Testis (tissue), 3 donors: ENCODE measurements around the gene CASTOR2. TPM values are rescaled to one million over a fixed set of nuclear protein-coding genes. Genes with fewer than 3 reads are reported as not detected.
A peak's percentile ranks its signal among the peaks of the same experiment; 100 is the strongest.

Experiments
- DNase-seq: peaks from one replicate; pipeline ENCODE4 v3.0.0-alpha.2; 2019
- H3K27ac ChIP-seq, 2 donors: fragments of 200-600 bp; sonication (generic); one replicate each; pipeline ENCODE4 v1.5.1; 2019
- H3K27me3 ChIP-seq: fragments of 200-600 bp; sonication (generic); one replicate; pipeline ENCODE4 v1.5.1; 2019
- H3K36me3 ChIP-seq: fragments of 200-600 bp; sonication (generic); one replicate; pipeline ENCODE4 v1.5.1; 2017; ENCODE audit warnings: low read depth; ENCODE audit errors: missing control alignments
- H3K4me1 ChIP-seq: fragments of 200-600 bp; sonication (generic); one replicate; pipeline ENCODE4 v1.5.1; 2019
- H3K4me3 ChIP-seq, 2 donors: fragments of 200-600 bp; sonication (generic); one replicate each; pipeline ENCODE4 v1.5.1; 2017 to 2019
- H3K9me3 ChIP-seq: fragments of 200-600 bp; sonication (generic); one replicate; pipeline ENCODE4 v1.5.1; 2017
- POLR2A ChIP-seq: fragments of 450-650 bp; IDR thresholded peaks from one replicate; pipeline ENCODE4 v1.6.1; 2017; ENCODE audit warnings: antibody characterized with exemption, mild to moderate bottlenecking, moderate library complexity
- WGBS, 2 donors: methylation state at CpG; one replicate each; pipeline ENCODE4 v1.1.5; 2018; 5-methylcytosine and 5-hydroxymethylcytosine counted together
- intact Hi-C: fragments of 100-400 bp; cut with DNase I; formaldehyde crosslinking; loops from one replicate; pipeline ENCODE4 v1.15.1; 2023; ENCODE audit warnings: low total_unique reads
- polyA plus RNA-seq: library from polyadenylated mRNA; stranded (reverse); fragments of 350-450 nt; fragmentation: Illumina TruSeq; extraction: RNeasy Lipid Tissue Mini Kit (QIAGEN cat#74804); gene quantifications from one replicate; pipeline ENCODE4 v1.2.3, GENCODE V29; 2014; ENCODE audit warnings: low read depth, low replicate concordance; ENCODE audit not compliant: insufficient read depth
- total RNA-seq, 2 donors: library from RNA; depleted of rRNA; stranded (reverse); fragments of >200 nt; gene quantifications; one replicate each; pipeline ENCODE4 v1.2.3, GENCODE V29; 2016
- TF ChIP-seq, protein P1 (sequence below), 3 experiments: fragments of 450-650 bp in 2 of 3; fragments of 200-600 bp in 1 of 3; sonication (generic) in 1 of 3; IDR thresholded peaks; one replicate each; pipeline ENCODE4 v1.5.1; 2016 to 2019; ENCODE audit warnings: antibody characterized with exemption in 3 of 3, mild to moderate bottlenecking in 2 of 3, moderate library complexity in 1 of 3

CASTOR2 gene
- total and polyA plus RNA-seq, 3 donors from 2014 or later, result 8.1 to 38.2 (median 35.0) TPM

DNA sequence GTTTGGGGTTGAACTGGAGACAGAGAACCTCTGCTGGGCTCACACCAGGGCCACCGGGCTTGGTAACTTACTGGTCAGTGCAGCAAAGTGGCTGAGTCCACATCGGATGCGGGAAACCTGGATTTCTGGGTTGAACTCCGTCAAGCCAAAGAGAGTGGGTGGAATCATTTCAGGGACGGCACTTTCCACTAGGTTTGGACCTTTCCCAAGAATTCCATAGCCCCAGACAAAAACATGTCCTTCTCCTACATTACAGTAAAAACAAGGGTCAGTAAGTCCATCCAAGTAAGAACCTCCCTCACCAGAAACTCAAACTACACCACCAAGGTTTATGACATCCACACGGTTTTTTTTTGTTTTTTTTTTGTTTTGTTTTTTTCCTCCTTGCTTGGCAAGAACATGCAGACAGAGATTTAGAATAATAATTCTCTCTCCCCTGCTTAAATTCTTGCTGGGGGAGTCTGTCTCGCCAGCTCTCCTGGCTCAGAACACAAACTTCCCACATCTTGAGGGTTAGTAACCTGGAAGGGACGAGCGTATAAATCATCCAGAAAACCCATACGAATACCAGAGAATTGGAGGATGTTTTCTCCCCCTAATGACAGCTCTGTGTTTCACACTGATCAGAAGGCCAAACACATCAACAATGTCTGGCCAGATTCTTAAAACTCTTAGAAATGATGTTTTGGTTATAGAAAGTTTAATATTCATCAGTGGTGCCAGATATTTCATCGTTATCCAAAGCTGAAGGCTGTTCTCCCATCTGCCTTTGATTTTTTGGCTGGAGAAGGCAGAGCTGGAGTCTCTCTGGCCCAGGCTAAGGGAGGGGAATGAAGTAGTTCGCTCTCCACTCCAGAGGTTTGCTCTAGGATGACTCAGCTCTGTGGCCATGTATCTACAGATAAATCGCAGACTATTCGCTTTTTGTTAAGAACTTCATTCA, 91.6 kb downstream of the CASTOR2 start:
- intact Hi-C loops, result no loop called here
- no peak overlapping the region for H3K4me3 ChIP-seq
- H3K4me1 ChIP-seq, result peaks cover 15% of the 10 kb centered on the region
- DNase-seq, result peak; percentile 29
- H3K27me3 ChIP-seq, result no peaks in the 10 kb centered on the region
- peak overlapping the region in 1 of 2 donors; percentile 69 for H3K27ac ChIP-seq
- 45 to 61% methylated on average over 14 of the region's 14 CpGs for WGBS, 2 donors
- no peak for TF ChIP-seq POLR2A
- TF ChIP-seq, protein P1, sequence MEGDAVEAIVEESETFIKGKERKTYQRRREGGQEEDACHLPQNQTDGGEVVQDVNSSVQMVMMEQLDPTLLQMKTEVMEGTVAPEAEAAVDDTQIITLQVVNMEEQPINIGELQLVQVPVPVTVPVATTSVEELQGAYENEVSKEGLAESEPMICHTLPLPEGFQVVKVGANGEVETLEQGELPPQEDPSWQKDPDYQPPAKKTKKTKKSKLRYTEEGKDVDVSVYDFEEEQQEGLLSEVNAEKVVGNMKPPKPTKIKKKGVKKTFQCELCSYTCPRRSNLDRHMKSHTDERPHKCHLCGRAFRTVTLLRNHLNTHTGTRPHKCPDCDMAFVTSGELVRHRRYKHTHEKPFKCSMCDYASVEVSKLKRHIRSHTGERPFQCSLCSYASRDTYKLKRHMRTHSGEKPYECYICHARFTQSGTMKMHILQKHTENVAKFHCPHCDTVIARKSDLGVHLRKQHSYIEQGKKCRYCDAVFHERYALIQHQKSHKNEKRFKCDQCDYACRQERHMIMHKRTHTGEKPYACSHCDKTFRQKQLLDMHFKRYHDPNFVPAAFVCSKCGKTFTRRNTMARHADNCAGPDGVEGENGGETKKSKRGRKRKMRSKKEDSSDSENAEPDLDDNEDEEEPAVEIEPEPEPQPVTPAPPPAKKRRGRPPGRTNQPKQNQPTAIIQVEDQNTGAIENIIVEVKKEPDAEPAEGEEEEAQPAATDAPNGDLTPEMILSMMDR (IDR thresholded peaks at IDR 0.05), result no peak
- no peaks in the 10 kb centered on the region for H3K36me3 ChIP-seq
- H3K9me3 ChIP-seq, result no peaks in the 10 kb centered on the region

DNA sequence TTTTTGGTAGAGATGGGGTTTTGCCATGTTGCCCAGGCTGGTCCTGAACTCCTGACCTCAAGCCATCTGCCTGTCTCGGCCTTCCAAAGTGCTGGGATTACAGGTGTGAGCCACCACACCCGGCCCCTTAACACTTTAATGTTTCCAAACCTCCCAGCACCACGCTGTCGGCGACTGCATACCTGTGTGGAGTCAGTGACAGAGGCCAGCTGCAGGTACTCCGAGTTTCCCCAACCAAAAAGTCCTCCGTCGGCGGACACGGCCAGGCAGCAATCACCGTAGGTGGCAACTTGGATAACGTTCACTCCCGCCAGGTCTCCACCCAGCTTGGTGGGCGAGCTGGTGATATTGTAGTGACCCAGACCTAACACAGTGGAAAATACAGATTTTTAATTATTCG, 93.9 kb downstream of the CASTOR2 start:
- Histone ChIP-seq H3K36me3 (no peaks in the 10 kb centered on the region), H3K27ac (no peak overlapping the region), H3K4me3 (no peak overlapping the region), H3K4me1 (peaks cover 15% of the 10 kb centered on the region), H3K9me3 (no peaks in the 10 kb centered on the region), H3K27me3 (no peaks in the 10 kb centered on the region)
- intact Hi-C loops, result no loop called here
- TF ChIP-seq, protein P1 (IDR thresholded peaks at IDR 0.05), result no peak
- no peak for TF ChIP-seq POLR2A
- 96% methylated on average over 15 of the region's 15 CpGs for WGBS, 2 donors
- DNase-seq, result no peak

DNA sequence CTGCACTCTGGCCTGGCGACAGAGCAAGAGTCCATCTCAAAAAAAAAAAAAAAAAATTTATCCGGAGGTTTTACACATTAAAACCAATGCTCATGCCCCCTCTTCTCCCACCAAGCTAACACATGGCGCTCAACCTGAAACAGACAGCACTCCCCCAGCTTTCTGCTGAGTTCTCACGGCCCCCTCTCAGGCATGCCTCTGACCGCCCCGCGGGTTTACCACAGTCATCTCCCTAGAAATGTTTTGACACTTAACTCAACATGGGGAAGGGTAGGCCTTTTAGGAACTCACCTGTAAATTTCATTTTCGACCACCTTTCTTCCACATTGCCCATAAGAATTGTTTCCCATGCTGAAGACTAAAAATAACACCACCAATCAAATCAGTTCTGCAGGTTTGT, 99.8 kb downstream of the CASTOR2 start:
- no peaks in the 10 kb centered on the region for H3K9me3 ChIP-seq
- 88 to 94% methylated on average over 8 of the region's 8 CpGs for WGBS, 2 donors
- H3K27me3 ChIP-seq, result no peaks in the 10 kb centered on the region
- no peak overlapping the region for H3K4me3 ChIP-seq
- no peak for TF ChIP-seq POLR2A
- TF ChIP-seq, protein P1 (IDR thresholded peaks at IDR 0.05), result no peak
- no peak overlapping the region for H3K27ac ChIP-seq
- H3K4me1 ChIP-seq, result no peaks in the 10 kb centered on the region
- H3K36me3 ChIP-seq, result no peaks in the 10 kb centered on the region
- intact Hi-C loops, result no loop called here
- no peak for DNase-seq

DNA sequence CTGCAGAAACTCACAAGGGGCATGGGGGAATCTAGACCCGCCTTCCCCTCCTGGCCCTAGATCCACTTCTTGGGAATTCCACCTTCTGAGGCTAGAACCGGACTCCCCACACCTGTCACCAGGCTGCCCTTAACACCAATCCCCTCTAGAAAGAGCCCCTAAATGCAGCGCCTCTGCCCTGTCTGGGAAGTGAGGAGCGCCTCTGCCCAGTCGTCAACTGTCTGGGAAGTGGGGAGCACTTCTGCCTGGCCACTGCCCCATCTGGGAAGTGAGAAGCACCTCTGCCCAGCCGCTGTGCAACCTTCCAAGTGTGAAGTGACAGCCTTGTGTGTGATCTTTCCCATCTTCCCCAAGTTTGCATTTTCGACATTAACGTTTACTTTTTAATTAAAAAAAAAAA, 100.3 kb downstream of the CASTOR2 start:
- intact Hi-C loops, result no loop called here
- Histone ChIP-seq H3K9me3 (no peaks in the 10 kb centered on the region), H3K36me3 (peaks cover 1% of the 10 kb centered on the region), H3K27ac (no peak overlapping the region), H3K27me3 (no peaks in the 10 kb centered on the region), H3K4me3 (no peak overlapping the region), H3K4me1 (no peaks in the 10 kb centered on the region)
- TF ChIP-seq, protein P1 (IDR thresholded peaks at IDR 0.05), result no peak
- no peak for TF ChIP-seq POLR2A
- WGBS, 2 donors, result 93 to 95% methylated on average over 8 of the region's 8 CpGs
- DNase-seq, result no peak

DNA sequence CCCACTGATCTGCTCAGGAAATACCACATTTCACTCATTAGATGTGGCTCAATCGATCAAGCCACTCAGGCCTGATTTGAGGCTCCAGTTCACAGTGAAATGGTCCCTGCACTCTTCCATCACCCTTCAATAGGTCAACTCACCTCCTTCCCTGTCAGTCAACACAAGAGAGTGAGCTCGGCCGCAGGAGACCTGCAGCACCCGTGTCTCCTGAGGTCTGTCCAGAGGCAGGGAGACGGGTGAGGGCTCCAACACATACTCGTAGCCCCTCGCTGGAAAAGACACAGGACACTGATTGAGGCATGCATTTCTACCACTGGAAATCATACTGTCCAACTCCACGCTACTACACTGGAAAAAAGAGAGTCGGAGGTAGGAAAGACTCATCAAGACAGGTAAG, 102.0 kb downstream of the CASTOR2 start:
- 92 to 95% methylated on average over 9 of the region's 9 CpGs for WGBS, 2 donors
- H3K27me3 ChIP-seq, result no peaks in the 10 kb centered on the region
- no peak for TF ChIP-seq POLR2A
- TF ChIP-seq, protein P1 (IDR thresholded peaks at IDR 0.05), result no peak
- intact Hi-C loops, result no loop called here
- H3K4me3 ChIP-seq, result no peak overlapping the region
- no peaks in the 10 kb centered on the region for H3K9me3 ChIP-seq
- no peaks in the 10 kb centered on the region for H3K4me1 ChIP-seq
- H3K36me3 ChIP-seq, result peaks cover 5% of the 10 kb centered on the region
- no peak for DNase-seq
- no peak overlapping the region for H3K27ac ChIP-seq
